ENCODE data around the gene FXYD3. TPM values are rescaled to one million over a fixed set of nuclear protein-coding genes. Genes with fewer than 3 reads are reported as not detected.

Gene FXYD3
- total and polyA plus RNA-seq, 2 of the 13 experiments (the other 11 are each of a cell fraction or from before 2014, with no cell fraction given): 4.9 TPM; not detected in 1

- TF ChIP-seq ZKSCAN5 (CRISPR knock-in tag; IDR thresholded peaks at IDR 0.05): peak; percentile 91
- TF ChIP-seq RAD51 (IDR thresholded peaks at IDR 0.05; ENCODE audit: borderline replicate concordance): no peak
- TF ChIP-seq ZNF484 (CRISPR knock-in tag; IDR thresholded peaks at IDR 0.05; ENCODE audit: borderline replicate concordance, low read depth): no peak
- peak; percentile 87 for TF ChIP-seq FOXP4 (CRISPR knock-in tag; IDR thresholded peaks at IDR 0.05)
- peak; percentile 38; the same call in 1 of the 2 replicates for TF ChIP-seq CREM (IDR thresholded peaks at IDR 0.05)
- TF ChIP-seq CREM (CRISPR knock-in tag; IDR thresholded peaks at IDR 0.05): no peak
- no peak for TF ChIP-seq SRY (CRISPR knock-in tag; IDR thresholded peaks at IDR 0.05)
- peak; percentile 96 for TF ChIP-seq ZNF687 (CRISPR knock-in tag; IDR thresholded peaks at IDR 0.05)
- no peak for TF ChIP-seq PRDM15 (CRISPR knock-in tag; IDR thresholded peaks at IDR 0.05)
- TF ChIP-seq NR1H2 (CRISPR knock-in tag; IDR thresholded peaks at IDR 0.05; ENCODE audit: borderline replicate concordance, low read depth): no peak
- TF ChIP-seq ZNF121 (CRISPR knock-in tag; IDR thresholded peaks at IDR 0.05): peak; percentile 96
- peak; percentile 66 for TF ChIP-seq ARID5B (CRISPR knock-in tag; IDR thresholded peaks at IDR 0.05)
- TF ChIP-seq TARDBP (CRISPR knock-in tag; IDR thresholded peaks at IDR 0.05): peak; percentile 65; the same call in 1 of the 2 replicates
- TF ChIP-seq FOXA3 (CRISPR knock-in tag; IDR thresholded peaks at IDR 0.05): peak; percentile 55; the same call in 1 of the 2 replicates
These were observed 15.4 kb downstream of the FXYD3 start (continued) for GRCh38 chr19:35130761-35131720.
